Measurements from ENCODE around the gene DLK2.

DNA sequence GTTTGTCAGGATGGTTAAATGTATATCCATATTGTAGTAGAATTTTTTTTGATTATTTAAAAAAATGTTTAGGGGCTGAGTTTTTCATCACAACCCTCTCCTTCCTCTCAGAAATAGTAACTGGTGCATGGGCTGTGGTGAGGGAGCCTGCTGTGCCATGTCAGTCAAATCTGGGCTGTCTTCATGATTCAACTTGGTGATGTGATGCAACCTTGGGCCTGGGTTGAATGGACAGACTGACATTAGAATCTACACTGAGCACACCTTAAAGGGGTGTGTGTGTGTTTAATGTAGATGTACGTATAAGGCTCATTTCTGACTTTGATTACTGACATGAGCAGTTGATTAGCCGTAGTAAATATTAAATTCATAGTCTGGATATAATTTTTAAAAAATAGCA, 25.7 kb upstream of the DLK2 start:
- TF ChIP-seq, protein P1, sequence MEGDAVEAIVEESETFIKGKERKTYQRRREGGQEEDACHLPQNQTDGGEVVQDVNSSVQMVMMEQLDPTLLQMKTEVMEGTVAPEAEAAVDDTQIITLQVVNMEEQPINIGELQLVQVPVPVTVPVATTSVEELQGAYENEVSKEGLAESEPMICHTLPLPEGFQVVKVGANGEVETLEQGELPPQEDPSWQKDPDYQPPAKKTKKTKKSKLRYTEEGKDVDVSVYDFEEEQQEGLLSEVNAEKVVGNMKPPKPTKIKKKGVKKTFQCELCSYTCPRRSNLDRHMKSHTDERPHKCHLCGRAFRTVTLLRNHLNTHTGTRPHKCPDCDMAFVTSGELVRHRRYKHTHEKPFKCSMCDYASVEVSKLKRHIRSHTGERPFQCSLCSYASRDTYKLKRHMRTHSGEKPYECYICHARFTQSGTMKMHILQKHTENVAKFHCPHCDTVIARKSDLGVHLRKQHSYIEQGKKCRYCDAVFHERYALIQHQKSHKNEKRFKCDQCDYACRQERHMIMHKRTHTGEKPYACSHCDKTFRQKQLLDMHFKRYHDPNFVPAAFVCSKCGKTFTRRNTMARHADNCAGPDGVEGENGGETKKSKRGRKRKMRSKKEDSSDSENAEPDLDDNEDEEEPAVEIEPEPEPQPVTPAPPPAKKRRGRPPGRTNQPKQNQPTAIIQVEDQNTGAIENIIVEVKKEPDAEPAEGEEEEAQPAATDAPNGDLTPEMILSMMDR (IDR thresholded peaks at IDR 0.05), result no peak
- no peak for TF ChIP-seq POLR2A (IDR thresholded peaks at IDR 0.05)

All from vagina (tissue), 2 donors.